Heart right ventricle (tissue), 16 donors: ENCODE data around the gene TEFM. TPM values are rescaled to one million over a fixed set of nuclear protein-coding genes. Genes with fewer than 3 reads are reported as not detected.

Source experiments
- ATAC-seq, 8 donors: fragments of 200-7000 bp; cut with Tn5 transposase; one replicate each; pipeline ENCODE4 v1.9.1; 2020; ENCODE audit warnings: mild to moderate bottlenecking in 8 of 8, moderate library complexity in 8 of 8, moderate number of reproducible peaks in 1 of 8
- DNase-seq, 2 donors: peaks; one replicate each; pipeline ENCODE4 v3.0.0-alpha.2; 2020
- H3K27ac ChIP-seq, 10 donors: fragments of 200-600 bp; sonication (generic) in 2 of 10; one replicate each; pipeline versions ENCODE4 v1.5.0 to v1.8.0; 2020 to 2022; ENCODE audit warnings: mild to moderate bottlenecking in 3 of 10
- H3K27me3 ChIP-seq, 7 donors: fragments of 200-600 bp; one replicate each; pipeline ENCODE4 v1.8.0; 2021 to 2022; ENCODE audit warnings: mild to moderate bottlenecking in 2 of 7
- H3K36me3 ChIP-seq, 9 donors: fragments of 200-600 bp; sonication (generic) in 1 of 9; one replicate each; pipeline versions ENCODE4 v1.5.0 to v1.8.0; 2020 to 2022; ENCODE audit warnings: mild to moderate bottlenecking in 2 of 9
- H3K4me1 ChIP-seq, 9 donors: fragments of 200-600 bp; sonication (generic) in 1 of 9; one replicate each; pipeline versions ENCODE4 v1.5.0 to v1.8.0; 2020 to 2022; ENCODE audit warnings: mild to moderate bottlenecking in 4 of 9
- H3K4me3 ChIP-seq, 10 donors: fragments of 200-600 bp; sonication (generic) in 2 of 10; one replicate each; pipeline versions ENCODE4 v1.5.0 to v1.8.0; 2020 to 2022; ENCODE audit warnings: mild to moderate bottlenecking in 7 of 10, moderate library complexity in 2 of 10
- H3K9me3 ChIP-seq, 11 donors: fragments of 200-600 bp in 10 of 11; sonication (generic) in 2 of 11; one replicate each; pipeline versions ENCODE4 v1.5.0 to v1.8.0; 2013 to 2022; ENCODE audit warnings: mild to moderate bottlenecking in 2 of 11, control low read depth in 1 of 11, moderate library complexity in 1 of 11
- WGBS, 2 donors: extraction: QIAGEN DNeasy Blood & Tissue Kit; methylation state at CpG; one replicate each; pipeline ENCODE4 v1.1.7; 2013; ENCODE audit warnings: inconsistent platforms in 1 of 2; 5-methylcytosine and 5-hydroxymethylcytosine counted together
- intact Hi-C, 10 donors: fragments of 100-400 bp; cut with DNase I; formaldehyde crosslinking; loops; one replicate each; pipeline versions ENCODE4 v1.11.1 to v1.14.2; 2022
- polyA plus RNA-seq, 2 donors: library from polyadenylated mRNA; stranded (reverse); fragments of 200-250 nt; gene quantifications; one replicate each; pipeline ENCODE4 v1.2.3, GENCODE V29; 2013
- total RNA-seq, 10 donors: library from RNA; stranded (reverse); fragmentation: NEBNext Ultra II Directional in 3 of 10; extraction: Animal tissue kit (Norgen Biotek cat#: 25700) in 3 of 10; gene quantifications; one replicate each; pipeline versions ENCODE4 v1.2.1 to v1.2.4, GENCODE V29; 2021 to 2023
- TF ChIP-seq, protein P1 (sequence below), 9 donors: fragments of 200-600 bp; sonication (generic) in 2 of 9; IDR thresholded peaks; one replicate each; pipeline versions ENCODE4 v1.5.0 to v1.8.0; 2021 to 2022; ENCODE audit warnings: antibody characterized with exemption in 9 of 9, mild to moderate bottlenecking in 5 of 9, moderate library complexity in 1 of 9
- donor health status: Arrhythmogenic right ventricular cardiomyopathy.
- donor health status: ischemic (EF 13 %, LVEDD 7.1; RV severe dilation, severe dysfunction).
- donor health status: healthy with polysubstance abuse.
- donor health status: DM: no; HTN: yes; CAD: no.
- donor health status: DM: no; HTN: no; CAD: no.
- donor health status: ischemic (EF 25% LVEDD 6.9; RV normal size, moderate dysfunction).
- donor health status: ischemic (EF 25% LVEDD 5.7; RV mildly dilated, moderate dysfunction).
- donor health status: healthy.
- donor health status: DM: yes; HTN: yes; CAD: no.
- donor health status: Ischemic cardiomyopathy.
- donor health status: ischemic (EF 35%, LVEDD 5.7; RV mildly dilated, moderate dysfunction).
- donor health status: nonischemic (EF 11% LVEDD 7.7; RV severe dilation, severe dysfunction).
- donor health status: DM: yes; HTN: yes; CAD: no.
- donor health status: PGD.
- donor health status: ischemic (EF 29% LVEDD 5.4; RV normal size, mild dysfunction).
- donor health status: nonischemic (EF 23%, LVEDD 6.1; RV moderate dilation, normal function).

Gene TEFM
- total and polyA plus RNA-seq, 12 donors: 7.8 to 15.5 (median 13.3) TPM

DNA sequence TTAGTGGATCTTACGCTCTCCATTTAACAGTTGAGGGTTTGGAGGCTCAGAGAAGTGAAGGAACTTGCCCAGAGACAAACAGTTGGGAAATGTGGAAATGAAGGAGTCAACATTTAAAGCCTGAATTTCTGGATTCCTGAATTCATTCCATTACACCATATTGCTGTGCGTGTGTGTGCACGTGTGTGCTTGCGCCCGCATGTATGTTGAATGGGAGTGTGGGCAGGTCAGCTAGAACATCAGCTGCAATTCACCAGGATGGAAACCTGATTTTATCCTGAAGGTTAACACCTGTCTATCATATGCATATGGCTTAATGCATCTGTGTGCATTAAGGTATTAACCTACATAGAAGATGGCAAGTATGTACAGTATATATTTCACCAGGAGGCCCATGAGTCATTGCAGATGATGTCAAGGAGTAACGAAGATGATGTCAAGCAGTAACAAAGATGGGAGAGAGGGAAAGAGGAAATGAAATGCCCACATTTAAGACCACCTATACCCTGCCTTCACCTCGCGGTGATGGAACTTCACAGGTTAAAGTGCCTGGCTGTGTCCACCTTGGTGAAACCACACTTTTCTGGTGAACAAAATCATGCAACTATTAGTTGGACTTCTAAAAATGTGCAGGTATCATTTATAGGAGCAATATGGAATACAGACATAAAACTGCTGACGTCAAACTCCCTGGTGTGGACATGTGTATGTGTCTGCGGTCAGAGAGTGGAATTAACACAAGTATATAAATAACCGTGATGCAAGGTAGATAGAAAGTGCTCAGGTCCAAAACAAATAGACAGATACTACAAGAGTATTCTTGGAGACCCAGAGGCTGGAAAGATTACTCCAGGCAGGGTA lies 14.9 kb upstream of the TEFM start:
- TF ChIP-seq, protein P1, sequence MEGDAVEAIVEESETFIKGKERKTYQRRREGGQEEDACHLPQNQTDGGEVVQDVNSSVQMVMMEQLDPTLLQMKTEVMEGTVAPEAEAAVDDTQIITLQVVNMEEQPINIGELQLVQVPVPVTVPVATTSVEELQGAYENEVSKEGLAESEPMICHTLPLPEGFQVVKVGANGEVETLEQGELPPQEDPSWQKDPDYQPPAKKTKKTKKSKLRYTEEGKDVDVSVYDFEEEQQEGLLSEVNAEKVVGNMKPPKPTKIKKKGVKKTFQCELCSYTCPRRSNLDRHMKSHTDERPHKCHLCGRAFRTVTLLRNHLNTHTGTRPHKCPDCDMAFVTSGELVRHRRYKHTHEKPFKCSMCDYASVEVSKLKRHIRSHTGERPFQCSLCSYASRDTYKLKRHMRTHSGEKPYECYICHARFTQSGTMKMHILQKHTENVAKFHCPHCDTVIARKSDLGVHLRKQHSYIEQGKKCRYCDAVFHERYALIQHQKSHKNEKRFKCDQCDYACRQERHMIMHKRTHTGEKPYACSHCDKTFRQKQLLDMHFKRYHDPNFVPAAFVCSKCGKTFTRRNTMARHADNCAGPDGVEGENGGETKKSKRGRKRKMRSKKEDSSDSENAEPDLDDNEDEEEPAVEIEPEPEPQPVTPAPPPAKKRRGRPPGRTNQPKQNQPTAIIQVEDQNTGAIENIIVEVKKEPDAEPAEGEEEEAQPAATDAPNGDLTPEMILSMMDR (IDR thresholded peaks at IDR 0.05): no peak
- Histone ChIP-seq H3K9me3 (no peaks in the 10 kb centered on the region), H3K4me3 (peak overlapping the region in 7 of 10 donors; percentile 47 to 65 (median 55)), H3K27ac (peak overlapping the region in 8 of 10 donors; percentile 15 to 87 (median 72)), H3K27me3 (peaks cover 3 to 52% (median 37%) of the 10 kb centered on the region in 7 donors), H3K36me3 (peaks cover 0 to 1% (median 0%) of the 10 kb centered on the region in 9 donors), H3K4me1 (peaks cover 0 to 26% (median 15%) of the 10 kb centered on the region in 9 donors)
- WGBS, 2 donors: 81 to 84% methylated on average over 11 of the region's 11 CpGs
- ATAC-seq (no peak), DNase-seq (no peak)
- intact Hi-C loops: no loop called here

DNA sequence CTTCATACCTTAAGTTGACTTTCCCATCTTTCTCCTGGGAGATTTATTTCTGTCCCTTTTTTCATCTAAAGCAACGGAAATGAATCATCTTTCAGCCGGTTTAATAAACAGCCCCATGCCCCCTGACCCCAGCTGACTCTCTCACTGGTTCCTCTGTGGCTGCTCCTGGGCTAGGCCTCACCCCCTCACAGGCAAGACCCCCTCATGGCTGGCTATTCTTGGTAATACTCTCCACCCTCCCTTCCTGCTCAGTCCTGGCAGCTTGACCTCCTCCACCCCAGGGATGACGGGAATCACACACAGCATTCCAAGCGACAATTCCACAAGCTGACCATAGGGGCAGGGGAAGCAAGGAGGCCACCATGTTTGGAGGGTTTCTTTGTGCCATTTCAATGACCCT lies 14.2 kb upstream of the TEFM start:
- intact Hi-C loops: no loop called here
- no peaks in the 10 kb centered on the region for H3K9me3 ChIP-seq
- TF ChIP-seq, protein P1 (IDR thresholded peaks at IDR 0.05): peak in 1 of 9 donors; percentile 12
- peak; percentile 25 to 77 (median 58) for ATAC-seq
- no peak overlapping the region for H3K4me3 ChIP-seq
- peak; percentile 29 to 58 for DNase-seq
- peaks cover 0 to 26% (median 15%) of the 10 kb centered on the region in 9 donors for H3K4me1 ChIP-seq
- H3K27me3 ChIP-seq: peaks cover 3 to 49% (median 37%) of the 10 kb centered on the region in 7 donors
- no peaks in the 10 kb centered on the region for H3K36me3 ChIP-seq
- 53 to 55% methylated on average over 4 of the region's 4 CpGs for WGBS, 2 donors
- peak overlapping the region in 7 of 10 donors; percentile 15 to 87 (median 52) for H3K27ac ChIP-seq

DNA sequence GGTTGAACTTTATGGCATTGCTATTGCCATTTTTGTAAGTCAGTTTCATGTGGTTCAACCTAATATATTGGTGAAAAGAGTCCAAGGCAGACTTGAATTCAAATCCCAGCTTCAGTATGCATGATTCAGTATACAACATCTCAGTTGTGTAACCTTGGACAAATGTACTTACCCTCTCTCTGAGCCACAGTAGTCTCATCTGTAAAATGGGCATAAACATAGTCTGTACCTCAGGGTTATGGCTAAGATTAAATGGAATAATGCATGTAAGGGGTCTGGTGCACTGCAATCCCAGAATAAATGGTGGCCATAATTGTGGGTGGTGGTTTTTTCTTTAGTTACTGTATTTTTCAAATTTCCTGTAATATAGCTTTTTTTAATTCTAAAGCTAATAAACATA lies 11.0 kb upstream of the TEFM start:
- Histone ChIP-seq H3K27ac (no peak overlapping the region), H3K4me3 (no peak overlapping the region), H3K4me1 (peaks cover 0 to 13% (median 6%) of the 10 kb centered on the region in 9 donors), H3K36me3 (no peaks in the 10 kb centered on the region), H3K27me3 (peaks cover 0 to 16% (median 8%) of the 10 kb centered on the region in 7 donors), H3K9me3 (no peaks in the 10 kb centered on the region)
- intact Hi-C loops: no loop called here
- TF ChIP-seq, protein P1 (IDR thresholded peaks at IDR 0.05): no peak
- ATAC-seq (no peak), DNase-seq (no peak)

DNA sequence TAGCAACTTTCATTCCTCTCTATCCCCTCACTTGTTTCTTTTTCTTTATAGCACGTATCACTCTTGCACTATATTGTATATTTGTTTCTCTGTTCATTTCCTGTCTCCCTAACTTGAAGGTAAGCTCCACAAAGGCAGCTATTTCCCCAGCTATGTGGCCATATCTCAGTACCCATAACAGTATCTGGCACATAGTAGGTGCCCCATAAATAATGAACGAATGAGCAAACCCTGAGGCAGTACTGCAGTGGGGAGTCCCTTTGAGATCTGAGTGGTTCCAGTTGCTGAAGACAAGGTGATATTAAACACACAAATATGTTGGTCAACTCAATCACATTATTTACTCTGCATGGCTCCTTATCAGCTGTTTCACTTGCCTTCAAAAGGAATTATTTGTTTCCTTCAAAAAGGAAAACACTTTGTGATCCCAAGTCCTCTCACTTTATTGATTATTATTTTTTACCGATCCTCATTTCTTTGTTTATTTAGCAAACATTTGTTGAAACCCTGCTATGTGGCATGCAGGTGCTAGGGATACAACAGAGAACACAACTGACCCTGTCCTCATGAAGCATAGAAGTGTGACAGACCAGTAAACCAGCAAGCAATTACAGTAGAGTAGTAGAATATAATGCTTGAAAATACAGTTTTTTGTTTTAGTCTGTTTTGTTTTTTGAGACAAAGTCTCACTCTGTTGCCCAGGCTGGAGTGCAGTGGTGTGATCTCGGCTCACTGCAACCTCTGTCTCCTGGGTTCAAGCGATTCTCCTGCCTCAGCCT lies 10.0 kb upstream of the TEFM start:
- H3K36me3 ChIP-seq: no peaks in the 10 kb centered on the region
- ATAC-seq: no peak
- H3K27me3 ChIP-seq: peaks cover 0 to 6% (median 0%) of the 10 kb centered on the region in 7 donors
- 78 to 81% methylated on average over 5 of the region's 5 CpGs for WGBS, 2 donors
- peaks cover 0 to 7% (median 3%) of the 10 kb centered on the region in 9 donors for H3K4me1 ChIP-seq
- H3K27ac ChIP-seq: no peak overlapping the region
- no peak for DNase-seq
- no peak overlapping the region for H3K4me3 ChIP-seq
- H3K9me3 ChIP-seq: no peaks in the 10 kb centered on the region
- TF ChIP-seq, protein P1 (IDR thresholded peaks at IDR 0.05): no peak
- intact Hi-C loops: no loop called here
